HG02970 (cell line): ENCODE measurements around the gene CGREF1.
"Not testable (repeated sequence)": the region's sequence is repeated elsewhere in the genome, so short reads cannot be mapped to it uniquely, and the experiment has no call there.

Experiments used
- ATAC-seq: cut with Tn5 transposase; IDR thresholded peaks from one replicate; pipeline ENCODE4 v1.9.1; 2021; ENCODE audit warnings: mild to moderate bottlenecking, moderate library complexity, moderate number of reproducible peaks; ENCODE audit not compliant: unreplicated experiment, low FRiP score

Gene CGREF1

GRCh38 chr2:27138111-27138510 lies 19.2 kb upstream of the CGREF1 start:
- no peak for ATAC-seq

GRCh38 chr2:27137322-27137935 lies 18.5 kb upstream of the CGREF1 start:
- no peak for ATAC-seq

GRCh38 chr2:27136751-27137150 lies 17.8 kb upstream of the CGREF1 start:
- ATAC-seq: no peak

GRCh38 chr2:27135478-27135955 lies 16.6 kb upstream of the CGREF1 start:
- no peak for ATAC-seq

GRCh38 chr2:27134781-27135477 lies 16.0 kb upstream of the CGREF1 start:
- ATAC-seq: no peak

- peak; percentile 88 for ATAC-seq
Measured at GRCh38 chr2:27133905-27134780, 15.2 kb upstream of the CGREF1 start, which contains the start of gene PREB. PREB (minus strand) TSS chr2:27134636; CDS start chr2:27134421, 215 bp downstream.

- ATAC-seq: no peak
Measured at GRCh38 chr2:27133195-27133875, 14.4 kb upstream of the CGREF1 start.

GRCh38 chr2:27131429-27131828 lies 12.5 kb upstream of the CGREF1 start:
- no peak for ATAC-seq

GRCh38 chr2:27130396-27130795 lies 11.5 kb upstream of the CGREF1 start:
- no peak for ATAC-seq

GRCh38 chr2:27128668-27129571 lies 10.0 kb upstream of the CGREF1 start:
- no peak for ATAC-seq

GRCh38 chr2:27127883-27128667 lies 9.1 kb upstream of the CGREF1 start:
- ATAC-seq: no peak

GRCh38 chr2:27126252-27126710 lies 7.4 kb upstream of the CGREF1 start:
- no peak for ATAC-seq

- ATAC-seq: no peak
Measured at GRCh38 chr2:27125104-27125503, 6.2 kb upstream of the CGREF1 start.

- no peak for ATAC-seq
Measured at GRCh38 chr2:27123302-27124150, 4.6 kb upstream of the CGREF1 start, which contains the start of gene ABHD1. ABHD1 (plus strand) TSS chr2:27123815; CDS start chr2:27123949, 134 bp downstream.

- ATAC-seq: no peak
Measured at GRCh38 chr2:27122791-27123190, 3.9 kb upstream of the CGREF1 start.

GRCh38 chr2:27121906-27122305 lies 3.0 kb upstream of the CGREF1 start:
- no peak for ATAC-seq

GRCh38 chr2:27119330-27119670 lies 372 bp upstream of the CGREF1 start:
- ATAC-seq: not testable (repeated sequence)
